ENCODE results near the gene LARGE1.

The LARGE1 gene

DNA sequence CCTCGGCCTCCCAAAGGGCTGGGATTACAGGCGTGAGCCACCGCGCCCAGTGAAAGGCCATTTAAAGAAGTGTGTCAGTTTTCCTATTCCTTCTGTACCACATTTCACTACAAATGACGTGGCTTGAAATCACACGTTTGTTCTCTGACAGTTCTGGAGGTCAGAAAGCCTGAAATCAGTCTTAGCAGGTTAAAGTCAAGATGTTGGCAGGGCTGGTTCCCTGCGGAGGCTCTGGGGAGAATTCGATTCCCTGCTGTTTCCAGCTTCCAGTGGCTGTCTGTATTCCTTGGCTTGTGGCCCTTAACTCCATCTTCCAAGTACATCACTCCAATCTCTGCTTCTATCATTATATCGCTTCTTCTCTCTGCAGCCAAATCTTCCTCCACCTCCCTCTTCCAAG lies 383.2 kb downstream of the LARGE1 start:
- TF ChIP-seq, protein P1, sequence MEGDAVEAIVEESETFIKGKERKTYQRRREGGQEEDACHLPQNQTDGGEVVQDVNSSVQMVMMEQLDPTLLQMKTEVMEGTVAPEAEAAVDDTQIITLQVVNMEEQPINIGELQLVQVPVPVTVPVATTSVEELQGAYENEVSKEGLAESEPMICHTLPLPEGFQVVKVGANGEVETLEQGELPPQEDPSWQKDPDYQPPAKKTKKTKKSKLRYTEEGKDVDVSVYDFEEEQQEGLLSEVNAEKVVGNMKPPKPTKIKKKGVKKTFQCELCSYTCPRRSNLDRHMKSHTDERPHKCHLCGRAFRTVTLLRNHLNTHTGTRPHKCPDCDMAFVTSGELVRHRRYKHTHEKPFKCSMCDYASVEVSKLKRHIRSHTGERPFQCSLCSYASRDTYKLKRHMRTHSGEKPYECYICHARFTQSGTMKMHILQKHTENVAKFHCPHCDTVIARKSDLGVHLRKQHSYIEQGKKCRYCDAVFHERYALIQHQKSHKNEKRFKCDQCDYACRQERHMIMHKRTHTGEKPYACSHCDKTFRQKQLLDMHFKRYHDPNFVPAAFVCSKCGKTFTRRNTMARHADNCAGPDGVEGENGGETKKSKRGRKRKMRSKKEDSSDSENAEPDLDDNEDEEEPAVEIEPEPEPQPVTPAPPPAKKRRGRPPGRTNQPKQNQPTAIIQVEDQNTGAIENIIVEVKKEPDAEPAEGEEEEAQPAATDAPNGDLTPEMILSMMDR (IDR thresholded peaks at IDR 0.05; ENCODE audit: low read depth, low read length): no peak
- no peak overlapping the region for H3K4me3 ChIP-seq (ENCODE audit: low read depth, low read length)

DNA sequence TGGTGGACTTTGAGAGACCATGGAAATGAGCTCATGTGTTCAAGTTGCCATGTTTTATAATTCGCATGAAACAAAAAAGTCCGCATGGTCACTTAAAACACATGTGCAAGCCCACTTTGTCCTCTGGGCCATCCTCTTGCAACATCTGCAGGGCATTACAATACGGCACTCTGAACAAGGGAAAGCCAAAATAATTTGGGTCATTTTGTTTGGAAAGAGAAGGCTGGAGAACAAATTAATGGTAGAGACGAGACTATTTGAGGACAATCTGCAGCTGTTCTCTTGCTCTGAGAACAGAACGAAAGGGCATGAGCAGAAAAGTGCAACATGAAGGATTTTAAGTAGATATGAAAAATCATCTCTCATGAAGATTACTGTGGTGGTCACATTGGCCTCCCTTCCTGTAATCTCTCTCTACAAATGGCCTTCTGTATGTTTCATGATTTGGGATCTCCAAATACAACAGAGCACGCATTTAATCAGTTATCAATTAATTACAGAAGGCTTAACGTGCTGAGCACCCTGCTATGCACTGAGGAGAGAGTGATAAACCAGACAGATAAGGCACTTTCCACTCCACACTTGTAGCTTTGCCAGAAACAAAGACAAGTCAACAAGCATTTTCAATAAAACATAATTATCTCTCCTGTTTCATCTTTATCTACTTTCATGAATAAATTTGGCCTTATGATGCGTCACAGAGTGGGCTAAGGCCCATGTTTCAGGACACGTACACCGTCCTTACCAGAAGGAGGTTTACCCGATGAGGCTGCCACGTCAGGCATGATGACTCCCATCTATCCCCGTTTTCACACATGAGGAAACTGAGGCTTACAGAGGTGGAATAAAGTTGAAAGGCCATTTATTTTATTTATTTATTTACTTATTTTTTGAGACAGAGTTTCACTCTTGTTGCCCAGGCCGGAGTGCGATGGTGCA lies 384.1 kb downstream of the LARGE1 start:
- no peak overlapping the region for H3K4me3 ChIP-seq (ENCODE audit: low read depth, low read length)
- TF ChIP-seq, protein P1 (IDR thresholded peaks at IDR 0.05; ENCODE audit: low read depth, low read length): no peak

DNA sequence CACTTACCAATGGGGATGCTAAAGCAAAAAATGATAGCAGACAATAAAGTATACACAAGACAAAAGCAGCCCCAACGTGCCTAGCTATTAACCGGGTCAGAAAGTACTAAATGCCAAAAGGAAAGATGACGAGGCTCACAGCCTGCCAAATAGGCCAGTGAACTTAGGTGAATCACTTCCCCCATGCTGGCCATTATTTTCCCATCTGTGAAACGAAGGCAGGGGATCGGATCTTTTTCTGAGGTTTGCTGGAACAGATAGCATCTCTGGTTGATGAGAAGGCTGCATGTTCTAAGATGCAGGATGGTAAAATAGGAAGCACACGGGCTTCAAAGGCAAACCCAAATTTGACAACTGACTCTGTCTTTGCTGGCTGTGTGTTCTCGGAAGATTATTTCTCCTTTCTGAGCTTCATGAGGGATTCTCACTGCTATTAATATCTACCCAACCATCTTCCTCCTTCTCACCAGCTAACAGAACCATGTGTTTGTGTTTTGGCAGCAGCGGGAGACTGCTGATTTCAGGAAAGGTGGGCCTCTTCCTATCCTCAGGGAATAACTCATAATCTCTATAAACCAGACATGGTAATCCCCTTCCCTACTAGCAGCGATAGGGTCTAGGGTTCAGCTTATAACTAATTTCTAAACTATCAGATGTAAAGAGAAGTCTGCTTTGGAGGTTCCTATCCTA lies 390.7 kb downstream of the LARGE1 start:
- H3K4me3 ChIP-seq (ENCODE audit: low read depth, low read length): no peak overlapping the region
- TF ChIP-seq, protein P1 (IDR thresholded peaks at IDR 0.05; ENCODE audit: low read depth, low read length): no peak

DNA sequence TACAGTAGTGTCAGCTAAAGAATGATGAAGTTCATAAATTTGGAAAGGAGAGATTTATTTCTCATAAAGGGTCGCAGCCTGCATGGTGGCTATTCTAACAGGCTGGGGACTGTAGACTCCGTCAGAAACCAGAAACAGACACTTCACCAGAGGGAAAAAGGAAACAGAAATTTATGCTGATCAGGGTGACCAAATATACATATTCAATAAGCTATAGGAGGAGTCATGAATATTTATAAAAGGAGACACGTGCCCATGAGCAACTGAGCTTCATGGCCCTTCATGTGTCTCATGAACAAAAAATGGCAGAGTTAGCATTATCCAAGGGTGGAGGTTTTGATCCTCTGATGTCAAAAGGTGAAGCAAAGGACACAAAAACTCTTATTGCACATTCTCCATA lies 392.1 kb downstream of the LARGE1 start:
- no peak overlapping the region for H3K4me3 ChIP-seq (ENCODE audit: low read depth, low read length)
- TF ChIP-seq, protein P1 (IDR thresholded peaks at IDR 0.05; ENCODE audit: low read depth, low read length): no peak

DNA sequence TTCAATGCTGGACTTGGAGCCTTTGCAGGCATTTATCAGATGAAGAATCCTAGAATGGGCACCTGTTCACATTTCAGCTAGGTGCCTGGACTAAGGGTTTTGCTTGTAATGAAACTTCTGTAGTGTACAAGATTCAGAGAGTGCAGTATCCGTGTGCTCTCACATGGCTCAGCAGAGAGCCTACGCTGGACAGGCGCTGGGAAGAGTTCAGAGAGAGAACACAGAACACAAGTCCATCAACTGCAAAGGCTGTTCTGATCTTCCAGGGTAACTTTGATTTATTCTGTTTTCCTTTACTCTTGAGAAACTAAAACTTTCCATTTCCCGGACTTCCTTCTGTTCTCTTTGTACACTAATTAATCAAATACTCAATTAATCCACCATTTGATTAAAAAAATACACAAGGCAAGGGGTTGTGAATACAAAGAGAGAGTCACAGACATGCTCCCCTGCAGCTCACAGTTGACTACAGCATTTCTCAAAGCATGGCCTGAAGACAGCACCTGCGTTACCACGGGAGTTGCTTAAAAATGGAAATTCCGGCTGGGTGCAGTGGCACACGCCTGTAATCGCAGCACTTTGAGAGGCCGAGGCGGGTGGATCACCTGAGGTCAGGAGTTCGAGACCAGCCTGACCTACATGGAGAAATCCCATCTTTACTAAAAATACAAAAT lies 393.7 kb downstream of the LARGE1 start:
- TF ChIP-seq, protein P1 (IDR thresholded peaks at IDR 0.05; ENCODE audit: low read depth, low read length): no peak
- no peak overlapping the region for H3K4me3 ChIP-seq (ENCODE audit: low read depth, low read length)

DNA sequence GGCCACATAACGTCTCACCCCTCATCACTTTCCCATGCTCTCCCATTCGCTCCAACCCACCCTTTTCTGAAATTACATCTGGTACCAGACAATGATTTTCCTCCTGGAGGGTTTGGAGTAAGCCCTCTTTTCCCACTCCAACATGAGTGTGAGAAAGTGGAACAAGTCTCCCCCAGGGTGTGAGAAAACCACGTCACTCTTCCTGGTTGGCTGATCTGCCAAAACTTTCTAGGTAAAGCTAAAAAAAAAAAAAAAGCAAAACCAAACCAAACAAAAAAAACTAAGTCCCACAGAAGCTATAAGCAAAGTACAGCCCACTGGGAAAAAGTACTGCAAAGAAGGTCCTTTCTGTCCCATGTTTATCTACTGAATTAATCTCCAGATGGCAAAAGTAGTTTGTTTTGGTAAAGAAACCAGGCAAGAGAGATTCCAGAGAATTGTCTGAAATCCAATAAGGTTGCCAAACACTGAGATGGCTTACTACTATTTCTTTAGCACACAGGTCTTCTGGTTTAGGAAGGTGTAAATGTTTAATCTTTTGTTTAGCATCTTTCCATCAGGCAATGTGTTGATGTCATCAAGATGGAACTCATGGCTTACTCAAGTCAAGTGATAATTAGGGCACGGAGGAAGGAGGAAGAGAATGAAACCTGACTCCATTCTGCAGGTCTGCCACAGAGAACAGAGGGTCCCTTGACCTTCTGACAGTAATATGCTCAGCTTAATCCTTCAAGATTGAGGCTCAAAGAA lies 395.6 kb downstream of the LARGE1 start:
- TF ChIP-seq, protein P1 (IDR thresholded peaks at IDR 0.05; ENCODE audit: low read depth, low read length): no peak
- H3K4me3 ChIP-seq (ENCODE audit: low read depth, low read length): no peak overlapping the region
